K562 (cell line): Measurements from ENCODE around the gene HACL1. TPM values are rescaled to one million over a fixed set of nuclear protein-coding genes. Genes with fewer than 3 reads are reported as not detected.
A peak's percentile ranks its signal among the peaks of the same experiment; 100 is the strongest.

ENCODE experiments used
- BRF1 ChIP-seq: IDR thresholded peaks from 3 replicates; pipeline ENCODE4 v1.6.1; 2011; ENCODE audit warnings: borderline replicate concordance, mild to moderate bottlenecking; ENCODE audit not compliant: insufficient read length; ENCODE audit errors: extremely low read depth
- CHAMP1 ChIP-seq: fragments of 450-650 bp; IDR thresholded peaks from 2 replicates; pipeline ENCODE4 v1.6.1; 2016; ENCODE audit warnings: mild to moderate bottlenecking
- EHMT2 ChIP-seq: fragments of 450-650 bp; IDR thresholded peaks from 2 replicates; pipeline ENCODE4 v1.6.1; 2018; ENCODE audit warnings: antibody characterized with exemption
- ELF2 ChIP-seq: fragments of 250-450 bp; sonication (Bioruptor Pico); IDR thresholded peaks from 2 replicates; pipeline ENCODE4 v1.5.0; 2021; ENCODE audit warnings: mild to moderate bottlenecking
- MAFF ChIP-seq: IDR thresholded peaks from 2 replicates; pipeline ENCODE4 v1.6.1; 2012; ENCODE audit warnings: low read length, improper control_type of control experiment
- MIER1 ChIP-seq: fragments of 450-650 bp; IDR thresholded peaks from 2 replicates; pipeline ENCODE4 v1.6.1; 2016; ENCODE audit warnings: antibody characterized with exemption, mild to moderate bottlenecking, low read depth
- NFXL1 ChIP-seq: fragments of 450-650 bp; formaldehyde crosslinking; IDR thresholded peaks from 2 replicates; pipeline ENCODE4 v1.4.0; 2021; ENCODE audit warnings: mild to moderate bottlenecking
- PCBP2 ChIP-seq: fragments of 200-400 bp; formaldehyde crosslinking; IDR thresholded peaks from 2 replicates; pipeline ENCODE4 v1.6.1; 2018; ENCODE audit warnings: low read length, low read depth, mild to moderate bottlenecking, moderate library complexity; ENCODE audit not compliant: poor library complexity, severe bottlenecking
- PHF8 ChIP-seq: fragments of 200-600 bp; sonication (generic); IDR thresholded peaks from 2 replicates; pipeline ENCODE4 v1.6.1; 2012; ENCODE audit warnings: mixed run types, mild to moderate bottlenecking, inconsistent platforms, low read length, moderate library complexity, borderline replicate concordance
- PRDM10 ChIP-seq: fragments of 450-650 bp; IDR thresholded peaks from 2 replicates; pipeline ENCODE4 v1.6.1; 2018; ENCODE audit not compliant: partially characterized antibody
- RFX1 ChIP-seq: fragments of 450-650 bp; IDR thresholded peaks from 2 replicates; pipeline ENCODE4 v1.6.1; 2016; ENCODE audit warnings: mild to moderate bottlenecking, moderate library complexity
- RNF2 ChIP-seq: sonication (generic); IDR thresholded peaks from 2 replicates; pipeline ENCODE4 v1.6.1; 2016
- SMAD2 ChIP-seq: fragments of 150-350 bp; IDR thresholded peaks from 2 replicates; pipeline ENCODE4 v1.6.1; 2014; ENCODE audit warnings: low read depth, mild to moderate bottlenecking, low read length
- SMARCE1 ChIP-seq: fragments of 450-650 bp; IDR thresholded peaks from 2 replicates; pipeline ENCODE4 v1.7.1; 2016; ENCODE audit warnings: mild to moderate bottlenecking
- SNAPC5 ChIP-seq: fragments of 250-450 bp; sonication (Bioruptor Pico); IDR thresholded peaks from 2 replicates; pipeline ENCODE4 v1.8.0; 2021; ENCODE audit warnings: moderate library complexity, mild to moderate bottlenecking, inconsistent platforms
- USF1 ChIP-seq: sonication (generic); formaldehyde crosslinking; IDR thresholded peaks from 2 replicates; pipeline ENCODE4 v1.9.0; 2022; ENCODE audit warnings: mild to moderate bottlenecking, missing genetic modification reagents
- VEZF1 ChIP-seq: fragments of 200-800 bp; sonication (Bioruptor generic); IDR thresholded peaks from 2 replicates; pipeline ENCODE4 v1.6.1; 2017; ENCODE audit warnings: missing genetic modification characterization, missing compliant biosample characterization
- ZBED1 ChIP-seq: IDR thresholded peaks from 2 replicates; pipeline ENCODE4 v1.6.1; 2014
- ZKSCAN3 ChIP-seq: fragments of 250-450 bp; sonication (Bioruptor Pico); IDR thresholded peaks from 2 replicates; pipeline ENCODE4 v1.4.0; 2020
- ZNF174 ChIP-seq: fragments of 250-450 bp; sonication (Bioruptor Pico); IDR thresholded peaks from 2 replicates; pipeline ENCODE4 v1.4.0; 2020; ENCODE audit warnings: mild to moderate bottlenecking
- ZNF217 ChIP-seq: sonication (generic); formaldehyde crosslinking; IDR thresholded peaks from 2 replicates; pipeline ENCODE4 v1.8.0; 2022; ENCODE audit warnings: mild to moderate bottlenecking, missing genetic modification reagents
- ZNF431 ChIP-seq: sonication (generic); formaldehyde crosslinking; IDR thresholded peaks from 2 replicates; pipeline ENCODE4 v1.8.0; 2022; ENCODE audit warnings: mild to moderate bottlenecking, missing genetic modification reagents
- ZNF511 ChIP-seq: sonication (generic); formaldehyde crosslinking; IDR thresholded peaks from 2 replicates; pipeline ENCODE4 v1.8.0; 2022; ENCODE audit warnings: mild to moderate bottlenecking, missing genetic modification reagents
- polyA plus RNA-seq, 8 experiments: library from polyadenylated mRNA; depleted of rRNA in 4 of 8; stranded (reverse) in 5 of 8; unstranded in 3 of 8; fragments of >200 nt; fragmentation: Nextera tagmentation in 2 of 8; fragmentation: Illumina TruSeq in 1 of 8; extraction: Ambion mirVana in 2 of 8; extraction: Trizol in 1 of 8; gene quantifications; 2 replicates each; pipeline versions ENCODE4 v1.2.1 to v1.2.3, GENCODE V29; 2011 to 2014; ENCODE audit warnings: inconsistent platforms in 1 of 8, missing spikeins in 1 of 8
- total RNA-seq, 7 experiments: library from RNA; depleted of rRNA in 6 of 7; stranded (reverse); fragments of >200 nt in 6 of 7; fragmentation: Illumina TruSeq in 2 of 7; extraction: Trizol in 2 of 7; gene quantifications; 2 replicates each; pipeline versions ENCODE4 v1.2.1 to v1.2.3, GENCODE V29; 2011 to 2021; ENCODE audit warnings: low replicate concordance in 1 of 7

Gene HACL1
- total and polyA plus RNA-seq, 9 of the 15 experiments (the other 6 are each of a cell fraction or from before 2014, with no cell fraction given): 18.9 to 61.5 (median 30.5) TPM

GRCh38 chr3:15591928-15592327 is 9.4 kb downstream of the HACL1 start (continued):
- TF ChIP-seq CHAMP1 (no peak), MIER1 (no peak), SMAD2 (no peak), SNAPC5 (CRISPR knock-in tag) (peak; percentile 73), USF1 (CRISPR knock-in tag) (no peak), PHF8 (no peak), ZNF511 (CRISPR knock-in tag) (no peak), ZNF217 (CRISPR knock-in tag) (no peak), RNF2 (no peak), ZKSCAN3 (CRISPR knock-in tag) (peak; percentile 80), ZNF174 (CRISPR knock-in tag) (peak; percentile 90), SMARCE1 (no peak), PRDM10 (no peak), EHMT2 (no peak), PCBP2 (no peak), ELF2 (CRISPR knock-in tag) (no peak), NFXL1 (CRISPR knock-in tag) (no peak), ZBED1 (no peak), RFX1 (no peak), ZNF431 (CRISPR knock-in tag) (no peak), BRF1 (no peak), VEZF1 (CRISPR knock-in tag) (no peak), MAFF (no peak)
